NCI-H345 treated with DMSO at 0.1 percent for 48 hours (cell line): ENCODE measurements around the gene DMPK.

Experiments used
- DNase-seq: peaks from one replicate; lab custom pipeline; 2025; ENCODE audit not compliant: unreplicated experiment; lab: John Stamatoyannopoulos, UW

DMPK gene

GRCh38 chr19:45782162-45782691, at the start of gene DMPK:
DMPK (minus strand) TSS chr19:45782490; CDS start chr19:45782352, 138 bp downstream.
- DNase-seq = no peak

GRCh38 chr19:45828945-45829344, 46.7 kb upstream of the DMPK start:
- DNase-seq = no peak

- DNase-seq = no peak
These were observed 46.2 kb upstream of the DMPK start for GRCh38 chr19:45828523-45828922.

GRCh38 chr19:45827459-45828093, 45.3 kb upstream of the DMPK start:
- no peak for DNase-seq

- no peak for DNase-seq
These were observed 44.6 kb upstream of the DMPK start for GRCh38 chr19:45826934-45827333.

- DNase-seq = no peak
These were observed 43.9 kb upstream of the DMPK start for GRCh38 chr19:45825917-45826893.

- no peak for DNase-seq
These were observed 42.9 kb upstream of the DMPK start for GRCh38 chr19:45825263-45825605.

- no peak for DNase-seq
These were observed 42.4 kb upstream of the DMPK start for GRCh38 chr19:45824531-45825262.

- peak; percentile 40 for DNase-seq
These were observed 41.8 kb upstream of the DMPK start for GRCh38 chr19:45824041-45824471.

GRCh38 chr19:45823182-45823581, 40.9 kb upstream of the DMPK start:
- no peak for DNase-seq

GRCh38 chr19:45822716-45823115, 40.4 kb upstream of the DMPK start:
- no peak for DNase-seq

- no peak for DNase-seq
These were observed 39.3 kb upstream of the DMPK start for GRCh38 chr19:45821570-45821969.

- DNase-seq = no peak
These were observed 38.8 kb upstream of the DMPK start for GRCh38 chr19:45821103-45821521.

- DNase-seq = no peak
These were observed 38.3 kb upstream of the DMPK start for GRCh38 chr19:45820413-45821102.

GRCh38 chr19:45819769-45820168, 37.5 kb upstream of the DMPK start:
- DNase-seq = no peak

- DNase-seq = no peak
These were observed 35.5 kb upstream of the DMPK start for GRCh38 chr19:45817725-45818301.

- peak; percentile 54 for DNase-seq
These were observed 34.9 kb upstream of the DMPK start for GRCh38 chr19:45817010-45817724.

- no peak for DNase-seq
These were observed 34.1 kb upstream of the DMPK start for GRCh38 chr19:45816236-45817009.
